ENCODE data around the gene ERVW-1.

The ERVW-1 gene

DNA sequence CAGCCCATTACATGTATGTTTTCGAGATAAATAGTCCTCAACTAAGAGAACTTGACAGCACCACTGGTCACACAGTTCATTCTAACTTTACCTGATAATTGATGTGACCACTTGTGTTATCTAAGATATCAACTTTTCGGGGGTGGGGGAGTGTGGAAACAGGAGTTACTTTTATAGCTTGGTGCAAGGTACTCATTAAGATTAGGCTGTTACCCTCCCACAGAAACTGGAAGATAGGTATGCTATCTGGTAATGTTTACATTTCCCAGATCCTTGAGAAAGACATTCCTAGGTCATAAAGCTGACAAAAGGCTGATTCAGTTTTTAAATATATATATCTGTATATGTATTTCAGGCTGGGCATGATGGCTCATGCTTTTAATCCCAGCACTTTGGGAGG is 11.1 kb downstream of the ERVW-1 start:
- no peak for DNase-seq (ENCODE audit: low spot score)
- TF ChIP-seq, protein P1, sequence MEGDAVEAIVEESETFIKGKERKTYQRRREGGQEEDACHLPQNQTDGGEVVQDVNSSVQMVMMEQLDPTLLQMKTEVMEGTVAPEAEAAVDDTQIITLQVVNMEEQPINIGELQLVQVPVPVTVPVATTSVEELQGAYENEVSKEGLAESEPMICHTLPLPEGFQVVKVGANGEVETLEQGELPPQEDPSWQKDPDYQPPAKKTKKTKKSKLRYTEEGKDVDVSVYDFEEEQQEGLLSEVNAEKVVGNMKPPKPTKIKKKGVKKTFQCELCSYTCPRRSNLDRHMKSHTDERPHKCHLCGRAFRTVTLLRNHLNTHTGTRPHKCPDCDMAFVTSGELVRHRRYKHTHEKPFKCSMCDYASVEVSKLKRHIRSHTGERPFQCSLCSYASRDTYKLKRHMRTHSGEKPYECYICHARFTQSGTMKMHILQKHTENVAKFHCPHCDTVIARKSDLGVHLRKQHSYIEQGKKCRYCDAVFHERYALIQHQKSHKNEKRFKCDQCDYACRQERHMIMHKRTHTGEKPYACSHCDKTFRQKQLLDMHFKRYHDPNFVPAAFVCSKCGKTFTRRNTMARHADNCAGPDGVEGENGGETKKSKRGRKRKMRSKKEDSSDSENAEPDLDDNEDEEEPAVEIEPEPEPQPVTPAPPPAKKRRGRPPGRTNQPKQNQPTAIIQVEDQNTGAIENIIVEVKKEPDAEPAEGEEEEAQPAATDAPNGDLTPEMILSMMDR (conservative IDR thresholded peaks at IDR 0.05; ENCODE audit: low read depth): no peak

DNA sequence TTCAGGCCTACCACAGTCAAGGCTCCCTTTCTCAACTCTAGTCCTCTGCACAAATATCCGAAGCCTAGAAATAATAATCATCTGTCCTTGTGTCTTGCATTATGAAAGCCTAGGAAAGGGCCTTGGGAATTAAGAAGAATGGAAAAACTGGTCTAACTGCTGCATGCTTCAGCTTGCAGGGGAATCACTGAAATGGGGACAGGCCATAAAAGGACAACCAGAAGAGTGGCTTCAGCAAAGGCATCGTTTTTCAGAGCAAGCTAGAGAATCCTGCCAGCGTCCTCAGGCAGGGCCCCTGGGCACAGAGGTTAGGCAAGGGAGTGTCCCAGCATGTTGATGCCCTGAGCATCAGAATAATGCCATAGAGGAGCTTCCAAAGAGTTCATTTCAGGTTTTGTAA is 13.2 kb downstream of the ERVW-1 start:
- ChIA-PET POLR2A (ENCODE audit: low non-redundant PET) (no interaction called here), CTCF (no interaction called here)
- DNase-seq (ENCODE audit: low spot score): peak; percentile 12
- TF ChIP-seq, protein P1 (conservative IDR thresholded peaks at IDR 0.05; ENCODE audit: low read depth): no peak
- H3K27ac ChIP-seq: no peak overlapping the region

More for the DNA sequence above, 11.1 kb downstream of the ERVW-1 start:
- H3K27ac ChIP-seq: no peak overlapping the region
- POLR2A ChIA-PET (ENCODE audit: low non-redundant PET): no interaction called here
- CTCF ChIA-PET: interaction anchor here (0.6 kb wide), 1 partner anchor 637 kb away, joined by 3 read pairs; no protein-coding TSS in a partner anchor

DNA sequence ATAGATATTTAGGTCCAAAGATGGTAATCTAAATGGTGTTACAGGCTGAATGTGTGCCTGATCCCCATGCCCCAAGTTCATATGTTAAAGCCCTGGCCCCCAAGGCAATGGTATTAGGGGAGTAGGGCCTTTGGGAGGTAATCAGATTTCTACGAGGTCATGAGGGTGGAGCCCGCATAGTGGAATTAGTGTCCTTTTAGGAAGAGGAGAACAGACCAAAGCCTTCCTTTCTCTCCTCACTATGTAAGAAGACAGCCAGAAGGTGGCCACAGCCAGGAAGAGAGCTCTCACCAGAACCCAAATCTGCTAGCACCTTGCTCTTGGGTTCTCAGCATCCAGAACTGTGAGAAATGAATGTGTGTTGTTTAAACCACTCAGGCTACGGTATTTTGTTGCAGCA is 15.2 kb downstream of the ERVW-1 start:
- ChIA-PET CTCF (no interaction called here), POLR2A (ENCODE audit: low non-redundant PET) (no interaction called here)
- H3K27ac ChIP-seq: no peak overlapping the region
- TF ChIP-seq, protein P1 (conservative IDR thresholded peaks at IDR 0.05; ENCODE audit: low read depth): no peak
- no peak for DNase-seq (ENCODE audit: low spot score)

GRCh38 chr7:92461027-92462003 is 16.4 kb downstream of the ERVW-1 start:
- ChIA-PET POLR2A (ENCODE audit: low non-redundant PET) (no interaction called here), CTCF (interaction anchor here (0.6 to 1.6 kb wide), 13 partner anchors 8 to 1087 kb away, joined by 3 to 6 read pairs (median 4); partner anchors contain the start of gene LRRD1)
- no peak overlapping the region for H3K27ac ChIP-seq
- peak; percentile 44 for DNase-seq (ENCODE audit: low spot score)
- TF ChIP-seq, protein P1 (conservative IDR thresholded peaks at IDR 0.05; ENCODE audit: low read depth): peak; percentile 87

- TF ChIP-seq, protein P1 (conservative IDR thresholded peaks at IDR 0.05; ENCODE audit: low read depth): no peak
- ChIA-PET POLR2A (ENCODE audit: low non-redundant PET) (no interaction called here), CTCF (interaction anchor here (0.6 to 1.6 kb wide), 5 partner anchors 13 to 143 kb away, joined by 3 to 4 read pairs (median 3); no protein-coding TSS in a partner anchor)
- no peak overlapping the region for H3K27ac ChIP-seq
- DNase-seq (ENCODE audit: low spot score): no peak
Observed at GRCh38 chr7:92460510-92460909, 17.2 kb downstream of the ERVW-1 start.

DNA sequence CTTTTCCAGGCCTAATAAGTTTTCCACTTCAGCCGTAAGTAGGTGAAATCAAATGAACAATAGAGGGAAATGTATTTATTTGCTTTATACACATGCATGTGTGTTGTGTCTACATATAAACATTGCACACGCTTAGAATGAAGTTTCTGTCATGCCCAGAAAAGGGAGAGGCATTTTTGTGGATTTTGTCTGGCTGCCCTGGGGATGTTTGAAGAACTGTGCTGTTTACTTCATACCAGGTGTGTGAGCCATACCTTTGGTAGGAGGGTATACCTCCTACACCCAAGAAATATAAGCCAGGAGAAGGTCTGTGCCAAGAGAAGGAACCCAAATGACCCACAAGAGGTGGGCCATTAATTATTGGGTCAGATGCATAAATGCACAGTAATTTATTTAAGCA is 17.6 kb downstream of the ERVW-1 start:
- DNase-seq (ENCODE audit: low spot score): peak; percentile 36
- ChIA-PET CTCF (interaction anchor here (0.6 to 1.1 kb wide), 2 partner anchors 29 to 36 kb away, joined by 3 read pairs; no protein-coding TSS in a partner anchor), POLR2A (ENCODE audit: low non-redundant PET) (no interaction called here)
- no peak overlapping the region for H3K27ac ChIP-seq
- TF ChIP-seq, protein P1 (conservative IDR thresholded peaks at IDR 0.05; ENCODE audit: low read depth): no peak
